ENCODE results near the gene PSMD1.

The PSMD1 gene

GRCh38 chr2:231028889-231029288 is 27.8 kb upstream of the PSMD1 start:
- no peak overlapping the region for H3K4me3 ChIP-seq (replicated peaks; ENCODE audit: low read depth, low read length)
- TF ChIP-seq, protein P1, sequence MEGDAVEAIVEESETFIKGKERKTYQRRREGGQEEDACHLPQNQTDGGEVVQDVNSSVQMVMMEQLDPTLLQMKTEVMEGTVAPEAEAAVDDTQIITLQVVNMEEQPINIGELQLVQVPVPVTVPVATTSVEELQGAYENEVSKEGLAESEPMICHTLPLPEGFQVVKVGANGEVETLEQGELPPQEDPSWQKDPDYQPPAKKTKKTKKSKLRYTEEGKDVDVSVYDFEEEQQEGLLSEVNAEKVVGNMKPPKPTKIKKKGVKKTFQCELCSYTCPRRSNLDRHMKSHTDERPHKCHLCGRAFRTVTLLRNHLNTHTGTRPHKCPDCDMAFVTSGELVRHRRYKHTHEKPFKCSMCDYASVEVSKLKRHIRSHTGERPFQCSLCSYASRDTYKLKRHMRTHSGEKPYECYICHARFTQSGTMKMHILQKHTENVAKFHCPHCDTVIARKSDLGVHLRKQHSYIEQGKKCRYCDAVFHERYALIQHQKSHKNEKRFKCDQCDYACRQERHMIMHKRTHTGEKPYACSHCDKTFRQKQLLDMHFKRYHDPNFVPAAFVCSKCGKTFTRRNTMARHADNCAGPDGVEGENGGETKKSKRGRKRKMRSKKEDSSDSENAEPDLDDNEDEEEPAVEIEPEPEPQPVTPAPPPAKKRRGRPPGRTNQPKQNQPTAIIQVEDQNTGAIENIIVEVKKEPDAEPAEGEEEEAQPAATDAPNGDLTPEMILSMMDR (IDR thresholded peaks at IDR 0.05; ENCODE audit: low read depth, low read length, missing control alignments): no peak
- no peak for DNase-seq (ENCODE audit: extremely low read depth, low read depth)

DNA sequence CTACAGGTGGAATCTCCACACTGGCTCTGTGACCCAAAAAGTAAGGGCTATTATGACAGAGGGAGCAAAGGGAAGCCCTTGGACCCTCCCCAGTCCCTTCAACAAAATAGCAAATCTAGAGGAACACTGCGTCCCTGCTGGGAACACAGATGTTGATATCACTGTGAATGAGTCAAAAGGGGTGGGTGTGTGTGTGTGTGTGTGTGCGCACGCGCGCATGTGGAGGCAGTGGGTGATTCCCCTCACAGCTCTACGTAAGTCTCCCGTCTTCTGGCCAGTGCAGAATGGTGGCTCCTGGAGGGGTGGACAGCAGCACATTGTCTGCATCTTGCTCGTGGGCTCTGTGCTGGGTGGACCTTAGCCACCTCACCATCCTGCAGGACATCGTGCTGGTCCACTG is 27.1 kb upstream of the PSMD1 start:
- TF ChIP-seq, protein P1 (IDR thresholded peaks at IDR 0.05; ENCODE audit: low read depth, low read length, missing control alignments): no peak
- DNase-seq (ENCODE audit: extremely low read depth, low read depth): no peak

GRCh38 chr2:231030725-231031124 is 25.9 kb upstream of the PSMD1 start:
- no peak overlapping the region for H3K4me3 ChIP-seq (replicated peaks; ENCODE audit: low read depth, low read length)
- TF ChIP-seq, protein P1 (IDR thresholded peaks at IDR 0.05; ENCODE audit: low read depth, low read length, missing control alignments): no peak

More for the DNA sequence above, 27.1 kb upstream of the PSMD1 start:
- no peak overlapping the region for H3K4me3 ChIP-seq (replicated peaks; ENCODE audit: low read depth, low read length)

DNA sequence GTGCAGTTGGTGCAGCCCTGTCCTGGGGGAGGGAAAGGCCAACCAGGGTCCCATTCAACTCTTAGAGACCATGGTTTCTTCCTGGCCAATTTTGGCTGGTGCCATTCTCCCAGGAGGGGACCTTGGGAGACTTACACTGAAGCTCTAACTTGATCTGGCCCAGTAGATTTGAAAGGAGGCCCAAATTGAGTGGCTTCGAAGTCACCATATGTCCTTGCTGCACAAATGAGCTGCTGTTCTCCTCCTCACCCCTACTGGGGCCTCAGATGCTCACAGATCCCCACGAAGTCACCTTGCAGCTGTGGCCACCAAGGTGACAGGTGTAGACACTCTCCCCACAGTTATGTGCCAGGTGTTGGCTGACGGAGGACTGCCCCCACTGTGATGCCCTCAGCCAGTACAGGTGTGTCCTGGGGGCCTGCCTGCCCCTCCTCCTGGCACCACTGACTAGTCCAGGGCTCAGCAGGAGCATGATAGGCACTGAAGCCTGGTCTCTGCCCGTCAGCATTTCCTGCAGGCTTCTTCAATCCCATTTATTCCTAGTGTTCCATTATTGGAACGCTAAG is 24.0 kb upstream of the PSMD1 start:
- DNase-seq (ENCODE audit: extremely low read depth, low read depth): no peak
- TF ChIP-seq, protein P1 (IDR thresholded peaks at IDR 0.05; ENCODE audit: low read depth, low read length, missing control alignments): no peak
- no peak overlapping the region for H3K4me3 ChIP-seq (replicated peaks; ENCODE audit: low read depth, low read length)

More at GRCh38 chr2:231030725-231031124, 25.9 kb upstream of the PSMD1 start:
- no peak for DNase-seq (ENCODE audit: extremely low read depth, low read depth)

- TF ChIP-seq, protein P1 (IDR thresholded peaks at IDR 0.05; ENCODE audit: low read depth, low read length, missing control alignments): no peak
- H3K4me3 ChIP-seq (replicated peaks; ENCODE audit: low read depth, low read length): no peak overlapping the region
- DNase-seq (ENCODE audit: extremely low read depth, low read depth): no peak
Observed at GRCh38 chr2:231033147-231034132, 23.2 kb upstream of the PSMD1 start.

GRCh38 chr2:231034291-231034882 is 22.3 kb upstream of the PSMD1 start:
- TF ChIP-seq, protein P1 (IDR thresholded peaks at IDR 0.05; ENCODE audit: low read depth, low read length, missing control alignments): no peak
- DNase-seq (ENCODE audit: extremely low read depth, low read depth): no peak
- no peak overlapping the region for H3K4me3 ChIP-seq (replicated peaks; ENCODE audit: low read depth, low read length)

All from HFF-Myc (cell line).